ENCODE measurements around the gene MOB4.

MOB4 gene

GRCh38 chr2:197591339-197592072 is 75.6 kb downstream of the MOB4 start:
- DNase-seq (ENCODE audit: low spot score), result no peak

GRCh38 chr2:197596766-197597165 is 80.9 kb downstream of the MOB4 start:
- DNase-seq (ENCODE audit: low spot score), result no peak

GRCh38 chr2:197597166-197597565 is 81.3 kb downstream of the MOB4 start:
- DNase-seq (ENCODE audit: low spot score), result no peak

- DNase-seq (ENCODE audit: low spot score), result no peak
Measured at GRCh38 chr2:197598450-197598849, 82.6 kb downstream of the MOB4 start.

- peak; percentile 12 for DNase-seq (ENCODE audit: low spot score)
Measured at GRCh38 chr2:197599285-197599965, 83.6 kb downstream of the MOB4 start.

- DNase-seq (ENCODE audit: low spot score), result no peak
Measured at GRCh38 chr2:197600306-197600705, 84.4 kb downstream of the MOB4 start.

- DNase-seq (ENCODE audit: low spot score), result no peak
Measured at GRCh38 chr2:197601726-197602125, 85.9 kb downstream of the MOB4 start.
